Measurements from ENCODE around the gene TMEM125.

The TMEM125 gene

GRCh38 chr1:43292216-43292615, 22.4 kb downstream of the TMEM125 start:
- no peak for DNase-seq (ENCODE audit: low read depth in 2 of 2)
- no peak for TF ChIP-seq CTCF (IDR thresholded peaks at IDR 0.05; ENCODE audit: low read depth, low read length)

GRCh38 chr1:43292679-43293078, 22.9 kb downstream of the TMEM125 start:
- no peak overlapping the region for H3K4me3 ChIP-seq (replicated peaks in 1 of 2; ENCODE audit: low read depth in 2 of 2, low read length in 2 of 2)
- no peak for TF ChIP-seq CTCF (IDR thresholded peaks at IDR 0.05; ENCODE audit: low read depth, low read length)
- DNase-seq (ENCODE audit: low read depth in 2 of 2): no peak

More at GRCh38 chr1:43292216-43292615, 22.4 kb downstream of the TMEM125 start:
- no peak overlapping the region for H3K4me3 ChIP-seq (replicated peaks in 1 of 2; ENCODE audit: low read depth in 2 of 2, low read length in 2 of 2)

GRCh38 chr1:43293176-43293575, 23.4 kb downstream of the TMEM125 start:
- no peak for DNase-seq (ENCODE audit: low read depth in 2 of 2)
- no peak for TF ChIP-seq CTCF (IDR thresholded peaks at IDR 0.05; ENCODE audit: low read depth, low read length)
- no peak overlapping the region for H3K4me3 ChIP-seq (replicated peaks in 1 of 2; ENCODE audit: low read depth in 2 of 2, low read length in 2 of 2)

- peak; percentile 48 to 74 for DNase-seq (ENCODE audit: low read depth in 2 of 2)
- no peak for TF ChIP-seq CTCF (IDR thresholded peaks at IDR 0.05; ENCODE audit: low read depth, low read length)
- H3K4me3 ChIP-seq (replicated peaks in 1 of 2; ENCODE audit: low read depth in 2 of 2, low read length in 2 of 2): no peak overlapping the region
Measured at GRCh38 chr1:43293896-43294760, 24.3 kb downstream of the TMEM125 start.

- TF ChIP-seq CTCF (IDR thresholded peaks at IDR 0.05; ENCODE audit: low read depth, low read length): no peak
- DNase-seq (ENCODE audit: low read depth in 2 of 2): no peak
- H3K4me3 ChIP-seq (replicated peaks in 1 of 2; ENCODE audit: low read depth in 2 of 2, low read length in 2 of 2): no peak overlapping the region
Measured at GRCh38 chr1:43294761-43295160, 25.0 kb downstream of the TMEM125 start.

GRCh38 chr1:43296207-43296606, 26.4 kb downstream of the TMEM125 start:
- no peak for TF ChIP-seq CTCF (IDR thresholded peaks at IDR 0.05; ENCODE audit: low read depth, low read length)

More at GRCh38 chr1:43296207-43296606, 26.4 kb downstream of the TMEM125 start:
- no peak overlapping the region for H3K4me3 ChIP-seq (replicated peaks in 1 of 2; ENCODE audit: low read depth in 2 of 2, low read length in 2 of 2)
- DNase-seq (ENCODE audit: low read depth in 2 of 2): peak in 1 of 2 donors; percentile 16

Measured in cardiac fibroblast (primary cell).